Bronchial epithelial cell (primary cell): ENCODE measurements around the gene JMJD4. TPM values are rescaled to one million over a fixed set of nuclear protein-coding genes. Genes with fewer than 3 reads are reported as not detected.

ENCODE experiments used
- DNase-seq: peaks from one replicate; pipeline ENCODE4 v3.0.0-alpha.2; 2010; ENCODE audit warnings: low read depth
- FAIRE-seq: peaks from 2 replicates; lab custom pipeline; 2011; peaks lifted over from hg19 to GRCh38; lab: Jason Lieb, UNC
- H3K27me3 ChIP-seq: 2 replicates; pipeline ENCODE4 v1.5.1; 2011; ENCODE audit warnings: low read length; ENCODE audit not compliant: control insufficient read depth, insufficient read depth
- H3K36me3 ChIP-seq: 2 replicates; pipeline ENCODE4 v1.5.1; 2011; ENCODE audit warnings: low read length; ENCODE audit not compliant: control insufficient read depth, insufficient read depth
- H3K4me3 ChIP-seq: 2 replicates; pipeline ENCODE4 v1.5.1; 2011; ENCODE audit warnings: mild to moderate bottlenecking, low read depth, low read length, control low read depth
- total RNA-seq: library from RNA; depleted of rRNA; stranded (reverse); fragments of >200 nt; gene quantifications from 2 replicates; pipeline ENCODE4 v1.2.1, GENCODE V29; 2014
- TF ChIP-seq, protein P1 (sequence below): IDR thresholded peaks from 2 replicates; pipeline ENCODE4 v1.5.1; 2011; ENCODE audit warnings: mild to moderate bottlenecking, moderate library complexity, low read length, control low read depth, inconsistent platforms; ENCODE audit not compliant: insufficient read depth, severe bottlenecking

The JMJD4 gene, protein sequence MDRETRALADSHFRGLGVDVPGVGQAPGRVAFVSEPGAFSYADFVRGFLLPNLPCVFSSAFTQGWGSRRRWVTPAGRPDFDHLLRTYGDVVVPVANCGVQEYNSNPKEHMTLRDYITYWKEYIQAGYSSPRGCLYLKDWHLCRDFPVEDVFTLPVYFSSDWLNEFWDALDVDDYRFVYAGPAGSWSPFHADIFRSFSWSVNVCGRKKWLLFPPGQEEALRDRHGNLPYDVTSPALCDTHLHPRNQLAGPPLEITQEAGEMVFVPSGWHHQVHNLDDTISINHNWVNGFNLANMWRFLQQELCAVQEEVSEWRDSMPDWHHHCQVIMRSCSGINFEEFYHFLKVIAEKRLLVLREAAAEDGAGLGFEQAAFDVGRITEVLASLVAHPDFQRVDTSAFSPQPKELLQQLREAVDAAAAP
- total RNA-seq: 20.9 and 27.9 TPM in 2 replicates

DNA sequence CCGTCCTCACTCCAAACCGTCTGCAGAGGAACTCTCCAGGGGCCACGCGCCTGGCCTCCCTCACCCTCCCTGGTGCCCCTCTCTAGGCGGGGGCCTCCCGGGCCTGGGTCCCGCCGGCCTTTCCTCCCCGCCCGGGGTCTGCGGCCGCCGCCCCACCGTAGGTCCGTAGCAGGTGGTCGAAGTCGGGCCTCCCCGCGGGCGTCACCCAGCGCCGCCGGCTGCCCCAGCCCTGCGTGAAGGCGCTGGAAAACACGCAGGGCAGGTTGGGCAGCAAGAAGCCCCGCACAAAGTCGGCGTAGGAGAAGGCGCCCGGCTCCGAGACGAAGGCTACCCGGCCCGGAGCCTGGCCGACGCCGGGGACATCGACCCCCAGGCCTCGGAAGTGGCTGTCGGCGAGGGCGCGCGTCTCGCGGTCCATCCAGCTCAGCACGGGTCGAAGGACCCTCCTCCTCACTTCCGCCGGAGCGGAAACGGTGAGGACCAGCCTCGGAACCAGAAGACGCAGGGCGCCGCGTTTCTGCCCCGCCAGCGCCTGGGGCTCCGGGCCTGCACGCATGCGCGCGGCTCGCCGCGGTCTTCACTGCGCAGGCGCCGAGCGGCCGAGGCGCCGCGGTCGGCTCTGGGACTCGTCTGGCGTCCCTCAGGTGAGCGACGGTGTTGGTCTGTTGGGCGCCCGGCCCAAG is at the start of gene JMJD4, which contains the start of gene SNAP47:
JMJD4 (minus strand) TSS at position 447 of the 683 bp plus-strand sequence; CDS start at position 418, 29 bp downstream.
SNAP47 (plus strand) TSS at position 580 of the 683 bp plus-strand sequence. CDS start 12,302 bp downstream, outside the sequence.
- TF ChIP-seq, protein P1, sequence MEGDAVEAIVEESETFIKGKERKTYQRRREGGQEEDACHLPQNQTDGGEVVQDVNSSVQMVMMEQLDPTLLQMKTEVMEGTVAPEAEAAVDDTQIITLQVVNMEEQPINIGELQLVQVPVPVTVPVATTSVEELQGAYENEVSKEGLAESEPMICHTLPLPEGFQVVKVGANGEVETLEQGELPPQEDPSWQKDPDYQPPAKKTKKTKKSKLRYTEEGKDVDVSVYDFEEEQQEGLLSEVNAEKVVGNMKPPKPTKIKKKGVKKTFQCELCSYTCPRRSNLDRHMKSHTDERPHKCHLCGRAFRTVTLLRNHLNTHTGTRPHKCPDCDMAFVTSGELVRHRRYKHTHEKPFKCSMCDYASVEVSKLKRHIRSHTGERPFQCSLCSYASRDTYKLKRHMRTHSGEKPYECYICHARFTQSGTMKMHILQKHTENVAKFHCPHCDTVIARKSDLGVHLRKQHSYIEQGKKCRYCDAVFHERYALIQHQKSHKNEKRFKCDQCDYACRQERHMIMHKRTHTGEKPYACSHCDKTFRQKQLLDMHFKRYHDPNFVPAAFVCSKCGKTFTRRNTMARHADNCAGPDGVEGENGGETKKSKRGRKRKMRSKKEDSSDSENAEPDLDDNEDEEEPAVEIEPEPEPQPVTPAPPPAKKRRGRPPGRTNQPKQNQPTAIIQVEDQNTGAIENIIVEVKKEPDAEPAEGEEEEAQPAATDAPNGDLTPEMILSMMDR: no peak
- DNase-seq (peak; percentile 67), FAIRE-seq (no peak)
- Histone ChIP-seq H3K36me3 (peaks cover 15% of the 10 kb centered on the region), H3K4me3 (peak within 1 kb of the TSS; percentile 67), H3K27me3 (no peaks in the 10 kb centered on the region)

DNA sequence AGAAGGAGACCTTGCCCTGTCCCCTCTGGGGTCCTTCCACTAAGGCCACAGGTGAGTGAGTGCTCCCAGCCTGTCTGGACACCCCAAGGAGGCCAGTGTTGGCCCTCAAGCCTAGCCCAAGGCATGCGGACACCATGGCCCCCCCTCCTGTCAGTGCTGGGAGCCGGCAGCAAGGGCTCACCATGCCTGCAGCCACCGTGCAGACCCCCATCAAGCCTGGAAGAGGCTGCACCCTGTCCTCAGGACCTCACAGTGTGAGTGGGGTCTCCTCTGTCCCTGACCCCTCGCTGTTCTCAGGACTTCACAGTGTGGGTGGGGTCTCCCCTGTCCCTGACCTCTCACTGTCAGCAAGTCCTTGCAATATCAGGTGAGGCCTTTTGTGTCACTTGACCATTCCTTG is 47.1 kb upstream of the JMJD4 start:
- peaks cover 3% of the 10 kb centered on the region for H3K36me3 ChIP-seq
- FAIRE-seq (peak; percentile 55), DNase-seq (no peak)
- TF ChIP-seq, protein P1: no peak
- no peak overlapping the region for H3K4me3 ChIP-seq
- peaks cover 2% of the 10 kb centered on the region for H3K27me3 ChIP-seq

DNA sequence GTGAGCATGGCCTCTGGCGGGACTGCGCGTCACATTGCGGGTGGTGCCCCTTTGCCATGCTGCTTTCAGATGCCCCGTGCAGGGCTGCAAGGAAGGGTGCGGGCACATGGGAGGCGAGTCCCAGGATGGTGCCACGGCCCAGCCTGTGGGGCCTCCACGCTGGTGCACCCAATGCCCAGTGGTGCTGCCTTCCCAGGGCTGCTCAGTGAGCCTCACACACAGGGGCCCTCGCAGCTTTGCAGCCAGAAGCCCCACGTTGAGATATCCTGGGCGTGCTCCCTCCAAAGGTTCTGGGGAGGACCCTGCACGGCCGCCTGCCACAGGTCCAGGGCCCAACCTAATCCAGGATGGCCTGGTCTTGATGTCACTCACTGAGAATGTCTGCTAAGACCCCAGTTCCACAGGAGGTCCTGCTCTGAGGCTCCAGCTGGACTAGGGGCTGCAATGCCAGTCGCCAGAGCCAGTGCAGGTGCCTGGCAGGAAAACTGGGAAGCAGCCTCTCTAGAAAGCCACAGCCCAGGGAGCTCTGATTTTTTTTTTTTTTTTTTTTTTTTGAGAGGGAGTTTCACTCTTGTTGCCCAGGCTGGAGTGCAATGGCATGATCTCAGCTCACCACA is 46.3 kb upstream of the JMJD4 start:
- DNase-seq: no peak
- no peak for FAIRE-seq
- peaks cover 4% of the 10 kb centered on the region for H3K36me3 ChIP-seq
- H3K4me3 ChIP-seq: no peak overlapping the region
- peaks cover under 1% of the 10 kb centered on the region for H3K27me3 ChIP-seq
- TF ChIP-seq, protein P1: no peak

DNA sequence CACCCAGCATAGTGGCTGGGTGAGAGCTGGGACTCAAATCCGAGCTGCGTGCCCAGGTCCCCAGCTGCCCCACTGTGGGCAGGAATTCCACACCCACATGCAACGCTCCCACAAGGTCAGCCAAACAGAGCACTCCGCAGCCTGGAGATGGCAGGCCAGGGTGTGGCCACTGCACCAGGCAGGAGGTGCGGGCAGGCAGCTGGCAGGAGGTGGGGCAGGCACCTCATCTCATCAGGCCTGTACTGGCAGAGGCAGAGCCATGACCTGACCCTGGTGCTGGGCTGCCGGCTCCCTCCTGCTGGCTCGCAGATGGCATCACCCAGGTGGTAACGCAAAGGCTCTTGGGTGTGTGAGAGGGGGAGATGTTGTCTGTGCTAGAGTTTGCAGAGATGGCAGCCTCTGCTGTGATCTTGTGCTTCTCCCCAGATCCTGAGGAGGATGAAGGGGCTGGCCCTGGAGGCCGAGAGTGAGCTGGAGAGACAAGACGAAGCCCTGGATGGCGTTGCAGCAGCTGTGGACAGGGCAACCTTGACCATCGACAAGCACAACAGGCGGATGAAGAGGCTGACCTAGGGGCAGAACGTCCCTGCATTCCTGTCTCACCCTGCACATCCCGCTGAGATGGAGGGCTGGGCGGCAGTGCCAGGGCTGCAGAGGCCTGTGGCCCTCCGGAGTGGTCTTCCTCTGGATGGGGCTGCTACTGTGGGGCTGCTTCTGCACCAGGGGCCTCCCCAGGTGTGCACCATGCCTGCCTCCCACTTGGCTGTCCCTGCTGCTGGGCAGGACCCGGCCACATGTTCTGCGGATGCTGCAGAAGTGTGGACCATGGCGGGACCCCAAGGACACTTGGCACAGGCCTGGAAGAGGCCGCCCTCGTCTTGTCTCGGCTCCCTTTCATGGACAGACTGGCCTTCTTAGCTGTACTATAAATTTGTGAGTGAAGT is 45.3 kb upstream of the JMJD4 start:
- no peak overlapping the region for H3K4me3 ChIP-seq
- no peaks in the 10 kb centered on the region for H3K27me3 ChIP-seq
- no peak for FAIRE-seq
- peaks cover 10% of the 10 kb centered on the region for H3K36me3 ChIP-seq
- DNase-seq: no peak
- TF ChIP-seq, protein P1: no peak

DNA sequence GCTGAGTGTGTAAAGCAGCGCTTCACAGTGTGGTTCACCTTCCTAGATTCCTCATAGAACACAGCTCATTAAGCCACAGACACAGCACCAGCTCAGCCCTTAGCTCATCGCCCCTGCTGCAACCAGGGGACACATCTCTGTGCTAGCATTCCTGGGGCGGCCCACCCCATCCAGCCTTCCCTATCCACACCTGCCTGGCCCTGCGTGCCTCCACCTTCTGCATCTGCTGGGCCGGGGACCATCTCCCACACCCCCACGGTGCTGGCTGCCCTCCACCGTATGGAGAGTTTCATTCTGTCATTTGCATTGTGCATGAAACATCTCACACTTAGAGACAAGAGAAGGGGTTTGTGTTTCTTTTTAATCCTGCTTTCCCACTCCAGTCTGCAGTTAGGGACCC is 44.6 kb upstream of the JMJD4 start:
- Histone ChIP-seq H3K27me3 (no peaks in the 10 kb centered on the region), H3K4me3 (no peak overlapping the region), H3K36me3 (peaks cover 10% of the 10 kb centered on the region)
- DNase-seq: no peak
- FAIRE-seq: no peak
- TF ChIP-seq, protein P1: no peak
